MM.1S (cell line): ENCODE results near the gene SDR9C7.
"Not testable (repeated sequence)": the region's sequence is repeated elsewhere in the genome, so short reads cannot be mapped to it uniquely, and the experiment has no call there.

Experiments
- DNase-seq: peaks from one replicate; pipeline ENCODE4 v3.0.0-alpha.2; 2015
- H2AFZ ChIP-seq: fragments of 300-600 bp; sonication (generic); 2 replicates; pipeline ENCODE4 v1.6.0; 2016; ENCODE audit warnings: antibody characterized with exemption, low read length
- H3F3A ChIP-seq: fragments of 300-600 bp; sonication (generic); 2 replicates; pipeline ENCODE4 v1.6.1; 2016; ENCODE audit warnings: mild to moderate bottlenecking, antibody characterized with exemption, low read length, moderate library complexity, mixed read lengths; ENCODE audit not compliant: insufficient read depth
- H3K27ac ChIP-seq: fragments of 300-600 bp; sonication (generic); 2 replicates; pipeline ENCODE4 v1.5.1; 2016; ENCODE audit warnings: mild to moderate bottlenecking, low read length
- H3K27me3 ChIP-seq: fragments of 300-600 bp; sonication (generic); replicated peaks from 2 replicates; pipeline ENCODE4 v1.6.0; 2016; ENCODE audit warnings: low read length; ENCODE audit not compliant: insufficient read depth
- H3K36me3 ChIP-seq: fragments of 300-600 bp; sonication (generic); replicated peaks from 2 replicates; pipeline ENCODE4 v1.6.1; 2016; ENCODE audit warnings: mild to moderate bottlenecking, low read length, mixed read lengths; ENCODE audit not compliant: insufficient read depth
- H3K4me1 ChIP-seq: fragments of 300-600 bp; sonication (generic); 2 replicates; pipeline ENCODE4 v1.6.1; 2016; ENCODE audit warnings: low read length, mixed read lengths
- H3K4me2 ChIP-seq: fragments of 300-600 bp; sonication (generic); 2 replicates; pipeline ENCODE4 v1.6.0; 2016; ENCODE audit warnings: low read depth, low read length
- H3K4me3 ChIP-seq: fragments of 300-600 bp; sonication (generic); 2 replicates; pipeline ENCODE4 v1.5.1; 2016; ENCODE audit warnings: low read length, mixed read lengths
- H3K79me2 ChIP-seq: fragments of 300-600 bp; sonication (generic); 2 replicates; pipeline ENCODE4 v1.6.1; 2016; ENCODE audit warnings: mixed run types, low read length, mixed read lengths
- H3K9ac ChIP-seq: fragments of 300-600 bp; sonication (generic); 2 replicates; pipeline ENCODE4 v1.6.1; 2016; ENCODE audit warnings: low read length, mixed read lengths
- H3K9me2 ChIP-seq: fragments of 300-600 bp; sonication (generic); replicated peaks from 2 replicates; pipeline ENCODE4 v1.6.1; 2016; ENCODE audit warnings: mild to moderate bottlenecking, low read length, mixed read lengths; ENCODE audit not compliant: insufficient read depth
- H3K9me3 ChIP-seq: fragments of 300-600 bp; sonication (generic); replicated peaks from 2 replicates; pipeline ENCODE4 v1.6.1; 2016; ENCODE audit warnings: mild to moderate bottlenecking, low read length, mixed read lengths; ENCODE audit not compliant: insufficient read depth
- H4K20me1 ChIP-seq: fragments of 300-600 bp; sonication (generic); 2 replicates; pipeline ENCODE4 v1.6.1; 2016; ENCODE audit warnings: mild to moderate bottlenecking, low read length, moderate library complexity, mixed read lengths; ENCODE audit not compliant: insufficient read depth
- EZH2 ChIP-seq: fragments of 300-600 bp; sonication (generic); optimal IDR thresholded peaks from 2 replicates; pipeline ENCODE3; 2017; ENCODE audit warnings: low read depth, mild to moderate bottlenecking, antibody characterized with exemption, low read length, mixed read lengths
- EZH2phosphoT487 ChIP-seq: fragments of 300-600 bp; sonication (generic); IDR thresholded peaks from 2 replicates; pipeline ENCODE4 v1.6.1; 2018; ENCODE audit warnings: antibody characterized with exemption, low read length
- TF ChIP-seq, protein P1 (sequence below): fragments of 300-600 bp; sonication (generic); IDR thresholded peaks from 2 replicates; pipeline ENCODE4 v1.5.1; 2016; ENCODE audit warnings: antibody characterized with exemption, low read length, mixed read lengths

Gene SDR9C7

DNA sequence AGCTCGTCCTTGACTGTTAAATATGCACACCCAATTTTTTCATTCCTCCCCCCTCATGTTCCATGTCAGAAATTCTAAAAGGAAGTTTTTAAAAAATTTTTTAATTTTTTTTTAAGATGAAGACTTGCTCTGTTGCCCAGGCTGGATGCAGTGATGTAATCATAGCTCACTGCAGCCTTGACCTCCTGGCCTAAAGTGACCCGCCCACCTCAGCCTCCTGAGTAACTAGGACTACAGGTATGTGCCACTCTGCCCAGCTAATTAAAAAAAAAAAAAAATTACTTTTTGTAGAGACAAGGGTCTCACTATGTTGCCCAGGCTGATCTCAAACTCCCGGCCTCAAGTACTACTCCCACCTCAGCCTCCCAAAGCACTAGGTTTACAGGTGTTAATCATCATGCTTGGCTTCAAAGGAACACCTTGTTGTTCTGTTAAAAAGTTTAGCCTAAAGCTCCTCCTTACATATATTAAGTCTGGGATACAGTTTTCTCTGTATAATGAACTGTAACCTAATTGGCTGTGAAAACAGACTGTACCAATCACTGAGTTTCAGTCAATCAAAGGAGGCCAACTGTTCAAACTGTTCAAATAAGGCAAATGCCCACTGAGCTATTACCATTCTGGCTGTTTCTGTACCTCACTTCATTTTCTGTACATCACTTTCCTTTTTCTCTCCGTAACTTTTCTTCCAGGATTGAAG, 17.8 kb downstream of the SDR9C7 start:
- H3K36me3 ChIP-seq = no peaks in the 10 kb centered on the region
- no peak overlapping the region for H3K4me2 ChIP-seq
- no peak overlapping the region for H3K27ac ChIP-seq
- H3K9me2 ChIP-seq = no peaks in the 10 kb centered on the region
- H3K79me2 ChIP-seq = no peaks in the 10 kb centered on the region
- no peaks in the 10 kb centered on the region for H3F3A ChIP-seq
- H3K27me3 ChIP-seq = no peaks in the 10 kb centered on the region
- no peaks in the 10 kb centered on the region for H3K4me1 ChIP-seq
- TF ChIP-seq EZH2phosphoT487 (no peak), EZH2 (no peak)
- TF ChIP-seq, protein P1, sequence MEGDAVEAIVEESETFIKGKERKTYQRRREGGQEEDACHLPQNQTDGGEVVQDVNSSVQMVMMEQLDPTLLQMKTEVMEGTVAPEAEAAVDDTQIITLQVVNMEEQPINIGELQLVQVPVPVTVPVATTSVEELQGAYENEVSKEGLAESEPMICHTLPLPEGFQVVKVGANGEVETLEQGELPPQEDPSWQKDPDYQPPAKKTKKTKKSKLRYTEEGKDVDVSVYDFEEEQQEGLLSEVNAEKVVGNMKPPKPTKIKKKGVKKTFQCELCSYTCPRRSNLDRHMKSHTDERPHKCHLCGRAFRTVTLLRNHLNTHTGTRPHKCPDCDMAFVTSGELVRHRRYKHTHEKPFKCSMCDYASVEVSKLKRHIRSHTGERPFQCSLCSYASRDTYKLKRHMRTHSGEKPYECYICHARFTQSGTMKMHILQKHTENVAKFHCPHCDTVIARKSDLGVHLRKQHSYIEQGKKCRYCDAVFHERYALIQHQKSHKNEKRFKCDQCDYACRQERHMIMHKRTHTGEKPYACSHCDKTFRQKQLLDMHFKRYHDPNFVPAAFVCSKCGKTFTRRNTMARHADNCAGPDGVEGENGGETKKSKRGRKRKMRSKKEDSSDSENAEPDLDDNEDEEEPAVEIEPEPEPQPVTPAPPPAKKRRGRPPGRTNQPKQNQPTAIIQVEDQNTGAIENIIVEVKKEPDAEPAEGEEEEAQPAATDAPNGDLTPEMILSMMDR = no peak
- H4K20me1 ChIP-seq = no peaks in the 10 kb centered on the region
- no peak for DNase-seq
- H3K4me3 ChIP-seq = no peak overlapping the region
- no peak overlapping the region for H2AFZ ChIP-seq
- no peak overlapping the region for H3K9ac ChIP-seq
- H3K9me3 ChIP-seq = no peaks in the 10 kb centered on the region

DNA sequence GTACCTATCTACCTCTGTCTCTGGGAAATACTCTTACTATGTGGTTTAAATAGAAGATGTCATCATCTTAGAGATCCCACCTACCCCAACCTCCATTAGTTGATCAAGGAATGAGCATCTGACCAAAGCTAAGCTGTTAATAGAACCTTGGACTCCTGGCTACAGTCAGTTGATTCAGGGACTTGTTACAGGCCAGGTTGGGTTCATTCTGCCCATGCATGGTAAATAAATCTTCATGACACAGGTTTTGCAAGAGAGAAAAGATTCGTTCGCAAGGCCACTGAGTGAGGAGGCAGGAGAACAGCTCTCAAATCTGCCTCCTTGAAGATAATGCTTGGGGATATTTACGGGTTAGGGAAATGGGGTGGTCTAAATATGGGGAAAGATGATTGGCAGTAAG, 19.5 kb downstream of the SDR9C7 start:
- Histone ChIP-seq H3K9ac (no peak overlapping the region), H3K4me2 (no peak overlapping the region), H3K4me1 (no peaks in the 10 kb centered on the region), H3K9me3 (no peaks in the 10 kb centered on the region), H2AFZ (no peak overlapping the region), H3K36me3 (no peaks in the 10 kb centered on the region), H4K20me1 (no peaks in the 10 kb centered on the region), H3K4me3 (no peak overlapping the region), H3K79me2 (no peaks in the 10 kb centered on the region), H3F3A (no peaks in the 10 kb centered on the region), H3K27me3 (no peaks in the 10 kb centered on the region), H3K27ac (no peak overlapping the region), H3K9me2 (no peaks in the 10 kb centered on the region)
- DNase-seq = no peak
- TF ChIP-seq EZH2 (no peak), EZH2phosphoT487 (no peak)

GRCh38 chr12:56914256-56914655, 20.0 kb downstream of the SDR9C7 start:
- no peaks in the 10 kb centered on the region for H3F3A ChIP-seq
- no peaks in the 10 kb centered on the region for H4K20me1 ChIP-seq
- H3K9me3 ChIP-seq = no peaks in the 10 kb centered on the region
- no peaks in the 10 kb centered on the region for H3K9me2 ChIP-seq
- TF ChIP-seq EZH2phosphoT487 (no peak), EZH2 (no peak)
- TF ChIP-seq, protein P1 = no peak
- no peak overlapping the region for H3K9ac ChIP-seq
- H3K4me2 ChIP-seq = no peak overlapping the region
- H3K36me3 ChIP-seq = no peaks in the 10 kb centered on the region
- no peaks in the 10 kb centered on the region for H3K4me1 ChIP-seq
- H3K27me3 ChIP-seq = no peaks in the 10 kb centered on the region
- no peaks in the 10 kb centered on the region for H3K79me2 ChIP-seq
- no peak overlapping the region for H3K27ac ChIP-seq
- no peak overlapping the region for H2AFZ ChIP-seq
- H3K4me3 ChIP-seq = no peak overlapping the region
- no peak for DNase-seq

DNA sequence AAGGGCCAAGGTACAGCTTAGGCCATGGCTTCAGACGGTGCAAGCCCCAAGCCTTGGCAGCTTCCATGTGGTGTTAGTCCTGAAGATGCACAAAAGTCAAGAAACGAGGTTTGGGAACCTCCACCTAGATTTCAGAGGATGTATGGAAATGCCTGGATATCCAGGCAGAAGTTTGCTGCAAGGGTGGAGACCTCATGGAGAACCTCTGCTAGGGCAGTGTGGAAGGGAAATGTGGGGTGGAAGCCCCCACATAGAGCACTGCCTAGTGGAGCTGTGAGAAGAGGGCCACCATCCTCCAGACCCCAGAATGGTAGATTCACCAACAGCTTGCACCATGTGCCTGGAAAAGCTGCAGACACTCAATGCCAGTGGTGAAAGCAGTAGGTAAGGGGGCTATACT, 24.8 kb downstream of the SDR9C7 start:
- H4K20me1 ChIP-seq, H3K9me2 ChIP-seq, H3K9me3 ChIP-seq, H3K27ac ChIP-seq, H2AFZ ChIP-seq, H3F3A ChIP-seq, H3K4me1 ChIP-seq, H3K79me2 ChIP-seq, H3K9ac ChIP-seq, H3K4me3 ChIP-seq, H3K4me2 ChIP-seq, DNase-seq, H3K36me3 ChIP-seq, H3K27me3 ChIP-seq: not testable (repeated sequence)
